ENCODE data around the gene SHB.

DNA sequence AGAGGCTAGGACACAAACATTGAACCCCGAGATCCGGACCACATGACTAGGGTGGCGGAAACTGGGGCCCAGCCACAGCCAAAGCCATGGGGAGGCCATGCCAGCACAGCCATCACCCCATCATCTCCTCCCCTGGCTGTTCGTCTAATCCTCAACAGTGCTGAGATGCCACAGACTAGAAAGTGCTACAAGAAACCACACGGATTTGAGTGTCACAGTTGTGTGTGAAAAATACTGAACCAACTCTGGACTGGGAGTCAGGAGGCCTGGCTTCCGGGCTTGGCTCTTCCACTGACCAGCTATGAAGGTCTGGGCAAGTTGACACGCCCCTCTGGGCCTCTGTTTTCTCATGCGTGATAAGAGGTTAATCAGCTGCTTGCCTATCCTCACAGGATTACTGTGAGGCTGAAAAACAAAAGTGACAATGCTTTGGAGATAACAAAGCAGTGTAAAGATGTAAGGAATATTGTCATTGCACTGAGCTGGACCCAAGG is 38.8 kb upstream of the SHB start:
- TF ChIP-seq, protein P1, sequence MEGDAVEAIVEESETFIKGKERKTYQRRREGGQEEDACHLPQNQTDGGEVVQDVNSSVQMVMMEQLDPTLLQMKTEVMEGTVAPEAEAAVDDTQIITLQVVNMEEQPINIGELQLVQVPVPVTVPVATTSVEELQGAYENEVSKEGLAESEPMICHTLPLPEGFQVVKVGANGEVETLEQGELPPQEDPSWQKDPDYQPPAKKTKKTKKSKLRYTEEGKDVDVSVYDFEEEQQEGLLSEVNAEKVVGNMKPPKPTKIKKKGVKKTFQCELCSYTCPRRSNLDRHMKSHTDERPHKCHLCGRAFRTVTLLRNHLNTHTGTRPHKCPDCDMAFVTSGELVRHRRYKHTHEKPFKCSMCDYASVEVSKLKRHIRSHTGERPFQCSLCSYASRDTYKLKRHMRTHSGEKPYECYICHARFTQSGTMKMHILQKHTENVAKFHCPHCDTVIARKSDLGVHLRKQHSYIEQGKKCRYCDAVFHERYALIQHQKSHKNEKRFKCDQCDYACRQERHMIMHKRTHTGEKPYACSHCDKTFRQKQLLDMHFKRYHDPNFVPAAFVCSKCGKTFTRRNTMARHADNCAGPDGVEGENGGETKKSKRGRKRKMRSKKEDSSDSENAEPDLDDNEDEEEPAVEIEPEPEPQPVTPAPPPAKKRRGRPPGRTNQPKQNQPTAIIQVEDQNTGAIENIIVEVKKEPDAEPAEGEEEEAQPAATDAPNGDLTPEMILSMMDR (IDR thresholded peaks at IDR 0.05) = no peak
- TF ChIP-seq POLR2A (IDR thresholded peaks at IDR 0.05) = no peak
